Keratinocyte (primary cell): ENCODE results near the gene AP1S3. TPM values are rescaled to one million over a fixed set of nuclear protein-coding genes. Genes with fewer than 3 reads are reported as not detected.
A peak's percentile ranks its signal among the peaks of the same experiment; 100 is the strongest.

Source experiments
- DNase-seq: peaks from one replicate; pipeline ENCODE4 v3.0.0-alpha.2; 2011; ENCODE audit warnings: low read depth, missing footprints, low spot score
- FAIRE-seq: peaks from 2 replicates; lab custom pipeline; 2011; peaks lifted over from hg19 to GRCh38; lab: Jason Lieb, UNC
- H2AFZ ChIP-seq: 2 replicates; pipeline ENCODE4 v1.6.0; 2012; ENCODE audit warnings: low read length, control low read depth, inconsistent platforms; ENCODE audit not compliant: control insufficient read depth
- H3K27ac ChIP-seq: 2 replicates; pipeline ENCODE4 v1.5.1; 2011; ENCODE audit warnings: low read length; ENCODE audit not compliant: control insufficient read depth, insufficient read depth
- H3K27me3 ChIP-seq: 3 replicates; pipeline ENCODE4 v1.6.0; 2011; ENCODE audit warnings: low read length; ENCODE audit not compliant: control insufficient read depth, insufficient read depth; ENCODE audit errors: extremely low read depth
- H3K36me3 ChIP-seq, 2 experiments: 2 replicates in 1 of 2; 3 replicates in 1 of 2; pipeline ENCODE4 v1.5.1; 2011; ENCODE audit warnings: low read length in 2 of 2, mild to moderate bottlenecking in 1 of 2; ENCODE audit not compliant: control insufficient read depth in 2 of 2, insufficient read depth in 2 of 2; ENCODE audit errors: extremely low read depth in 1 of 2
- H3K4me1 ChIP-seq: 3 replicates; pipeline ENCODE4 v1.5.1; 2011; ENCODE audit warnings: low read length; ENCODE audit not compliant: control insufficient read depth, insufficient read depth; ENCODE audit errors: extremely low read depth
- H3K4me2 ChIP-seq: 3 replicates; pipeline ENCODE4 v1.6.0; 2011; ENCODE audit warnings: low read depth, low read length; ENCODE audit not compliant: control insufficient read depth, insufficient read depth; ENCODE audit errors: extremely low read depth
- H3K4me3 ChIP-seq, 3 experiments: fragments of 200-600 bp in 1 of 3; sonication (generic) in 1 of 3; 2 replicates in 2 of 3; 3 replicates in 1 of 3; pipeline ENCODE4 v1.5.1; 2011 to 2016; ENCODE audit warnings: low read length in 3 of 3, mild to moderate bottlenecking in 3 of 3, control low read depth in 2 of 3, inconsistent platforms in 1 of 3, low read depth in 1 of 3, mixed read lengths in 1 of 3, mixed run types in 1 of 3, moderate library complexity in 1 of 3; ENCODE audit not compliant: control insufficient read depth in 2 of 3, insufficient read depth in 2 of 3; ENCODE audit errors: extremely low read depth in 1 of 3
- H3K79me2 ChIP-seq: 2 replicates; pipeline ENCODE4 v1.6.0; 2012; ENCODE audit warnings: low read length; ENCODE audit not compliant: control insufficient read depth, insufficient read depth
- H3K9ac ChIP-seq: 3 replicates; pipeline ENCODE4 v1.6.0; 2011; ENCODE audit warnings: low read length; ENCODE audit not compliant: control insufficient read depth, insufficient read depth; ENCODE audit errors: extremely low read depth
- H3K9me1 ChIP-seq: 3 replicates; pipeline ENCODE4 v1.6.0; 2011; ENCODE audit warnings: low read length; ENCODE audit not compliant: control insufficient read depth, insufficient read depth; ENCODE audit errors: extremely low read depth
- H3K9me3 ChIP-seq: 2 replicates; pipeline ENCODE4 v1.5.1; 2012; ENCODE audit warnings: low read depth, low read length; ENCODE audit not compliant: control insufficient read depth
- H4K20me1 ChIP-seq: 3 replicates; pipeline ENCODE4 v1.6.0; 2011; ENCODE audit warnings: low read length; ENCODE audit not compliant: control insufficient read depth, insufficient read depth; ENCODE audit errors: extremely low read depth
- EZH2 ChIP-seq: IDR thresholded peaks from one replicate; pipeline ENCODE4 v1.6.1; 2012; ENCODE audit warnings: inconsistent platforms, mild to moderate bottlenecking, low read length, moderate library complexity
- dilution Hi-C: fragments of 300-500 bp; cut with MboI; formaldehyde crosslinking; loops from one replicate; pipeline ENCODE4 v1.7.0; 2020; ENCODE audit warnings: low sequenced_read_pairs; ENCODE audit not compliant: extremely low pct_ligation_motif_present
- polyA plus RNA-seq, 5 experiments: library from polyadenylated mRNA; depleted of rRNA in 3 of 5; stranded (reverse) in 3 of 5; stranded (forward) in 1 of 5; unstranded in 1 of 5; fragments of >200 nt; gene quantifications; 1 replicate in 1 of 5; 2 replicates in 3 of 5; 3 replicates in 1 of 5; pipeline versions ENCODE4 v1.2.1 to v1.2.3, GENCODE V29; 2011 to 2012; ENCODE audit warnings: missing spikeins in 2 of 5, low read depth in 1 of 5, low replicate concordance in 1 of 5
- TF ChIP-seq, protein P1 (sequence below), 3 experiments: IDR thresholded peaks in 1 of 3; conservative IDR thresholded peaks in 1 of 3; optimal IDR thresholded peaks in 1 of 3; 2 replicates in 2 of 3; 3 replicates in 1 of 3; pipeline versions ENCODE3 to v1.5.1; 2011; ENCODE audit warnings: low read length in 3 of 3, mild to moderate bottlenecking in 3 of 3, moderate library complexity in 2 of 3, control low read depth in 1 of 3, inconsistent platforms in 1 of 3; ENCODE audit not compliant: insufficient read depth in 2 of 3; ENCODE audit errors: extremely low read depth in 1 of 3

AP1S3 gene
- polyA plus RNA-seq, 1 donor (not counting 4 experiments of a cell fraction or from before 2014, with no cell fraction given), result 33.7 TPM

DNA sequence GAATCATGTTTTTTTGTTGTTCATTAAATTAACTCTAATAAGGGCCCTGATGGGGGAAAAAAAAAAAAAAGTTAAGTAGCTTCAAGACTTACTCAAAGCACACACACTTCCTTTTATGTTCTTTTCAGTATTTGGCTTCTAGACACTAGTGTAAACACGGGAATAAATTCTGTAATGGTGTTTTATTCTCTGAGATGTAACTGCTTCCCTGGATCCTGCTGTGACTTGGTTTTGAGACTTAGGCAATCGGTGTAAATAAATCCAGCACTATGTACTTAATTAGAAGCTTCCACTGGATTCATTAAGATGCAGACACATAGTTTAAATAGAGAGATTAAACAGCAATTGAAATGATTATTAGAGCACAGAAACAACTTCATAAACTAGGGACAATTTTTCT, 26.1 kb upstream of the AP1S3 start:
- dilution Hi-C loops, result no loop called here
- H3K9me1 ChIP-seq, result no peaks in the 10 kb centered on the region
- H3K36me3 ChIP-seq, result no peaks in the 10 kb centered on the region
- no peaks in the 10 kb centered on the region for H3K27me3 ChIP-seq
- DNase-seq (no peak), FAIRE-seq (no peak)
- no peaks in the 10 kb centered on the region for H4K20me1 ChIP-seq
- H3K79me2 ChIP-seq, result no peaks in the 10 kb centered on the region
- no peak overlapping the region for H3K9ac ChIP-seq
- H3K4me2 ChIP-seq, result no peak overlapping the region
- no peak overlapping the region for H3K27ac ChIP-seq
- peaks cover 18% of the 10 kb centered on the region for H3K4me1 ChIP-seq
- no peak overlapping the region for H3K4me3 ChIP-seq
- no peak for TF ChIP-seq EZH2
- TF ChIP-seq, protein P1, sequence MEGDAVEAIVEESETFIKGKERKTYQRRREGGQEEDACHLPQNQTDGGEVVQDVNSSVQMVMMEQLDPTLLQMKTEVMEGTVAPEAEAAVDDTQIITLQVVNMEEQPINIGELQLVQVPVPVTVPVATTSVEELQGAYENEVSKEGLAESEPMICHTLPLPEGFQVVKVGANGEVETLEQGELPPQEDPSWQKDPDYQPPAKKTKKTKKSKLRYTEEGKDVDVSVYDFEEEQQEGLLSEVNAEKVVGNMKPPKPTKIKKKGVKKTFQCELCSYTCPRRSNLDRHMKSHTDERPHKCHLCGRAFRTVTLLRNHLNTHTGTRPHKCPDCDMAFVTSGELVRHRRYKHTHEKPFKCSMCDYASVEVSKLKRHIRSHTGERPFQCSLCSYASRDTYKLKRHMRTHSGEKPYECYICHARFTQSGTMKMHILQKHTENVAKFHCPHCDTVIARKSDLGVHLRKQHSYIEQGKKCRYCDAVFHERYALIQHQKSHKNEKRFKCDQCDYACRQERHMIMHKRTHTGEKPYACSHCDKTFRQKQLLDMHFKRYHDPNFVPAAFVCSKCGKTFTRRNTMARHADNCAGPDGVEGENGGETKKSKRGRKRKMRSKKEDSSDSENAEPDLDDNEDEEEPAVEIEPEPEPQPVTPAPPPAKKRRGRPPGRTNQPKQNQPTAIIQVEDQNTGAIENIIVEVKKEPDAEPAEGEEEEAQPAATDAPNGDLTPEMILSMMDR (optimal IDR thresholded peaks at IDR 0.05 in 1 of 3, IDR thresholded peaks at IDR 0.05 in 1 of 3, conservative IDR thresholded peaks at IDR 0.05 in 1 of 3; ENCODE audit: extremely low read depth in 1 of 3, insufficient read depth in 2 of 3, low read length in 3 of 3), result no peak
- H2AFZ ChIP-seq, result no peak overlapping the region
- no peaks in the 10 kb centered on the region for H3K9me3 ChIP-seq

GRCh38 chr2:223860809-223861738, 23.7 kb upstream of the AP1S3 start:
- H3K27ac ChIP-seq, result peak overlapping the region; percentile 65
- dilution Hi-C loops, result no loop called here
- H3K9me1 ChIP-seq, result no peaks in the 10 kb centered on the region
- peak; percentile 65 for DNase-seq
- H3K4me1 ChIP-seq, result peaks cover 18% of the 10 kb centered on the region
- H3K4me3 ChIP-seq, result peak overlapping the region in 2 of 3 experiments; percentile 31 to 43
- no peaks in the 10 kb centered on the region for H3K9me3 ChIP-seq
- TF ChIP-seq, protein P1 (optimal IDR thresholded peaks at IDR 0.05 in 1 of 3, IDR thresholded peaks at IDR 0.05 in 1 of 3, conservative IDR thresholded peaks at IDR 0.05 in 1 of 3; ENCODE audit: extremely low read depth in 1 of 3, insufficient read depth in 2 of 3, low read length in 3 of 3), result peak in 2 of 3 experiments; percentile 15 to 32
- TF ChIP-seq EZH2, result no peak
- peak; percentile 92 for FAIRE-seq
- H2AFZ ChIP-seq, result peak overlapping the region; percentile 64
- no peaks in the 10 kb centered on the region for H3K36me3 ChIP-seq
- no peaks in the 10 kb centered on the region for H3K79me2 ChIP-seq
- no peaks in the 10 kb centered on the region for H3K27me3 ChIP-seq
- no peaks in the 10 kb centered on the region for H4K20me1 ChIP-seq
- H3K9ac ChIP-seq, result peak overlapping the region; percentile 19
- peak overlapping the region; percentile 81 for H3K4me2 ChIP-seq
